K562 (cell line): ENCODE measurements around the gene TEX54. TPM values are rescaled to one million over a fixed set of nuclear protein-coding genes. Genes with fewer than 3 reads are reported as not detected.
A peak's percentile ranks its signal among the peaks of the same experiment; 100 is the strongest.

ENCODE experiments used
- ARID4B ChIP-seq: sonication (generic); formaldehyde crosslinking; IDR thresholded peaks from 2 replicates; pipeline ENCODE4 v1.8.0; 2022; ENCODE audit warnings: mild to moderate bottlenecking, missing genetic modification reagents
- ATF7 ChIP-seq: fragments of 450-650 bp; IDR thresholded peaks from 2 replicates; pipeline ENCODE4 v1.7.1; 2014; ENCODE audit warnings: mild to moderate bottlenecking, moderate library complexity
- BRF1 ChIP-seq: IDR thresholded peaks from 3 replicates; pipeline ENCODE4 v1.6.1; 2011; ENCODE audit warnings: borderline replicate concordance, mild to moderate bottlenecking; ENCODE audit not compliant: insufficient read length; ENCODE audit errors: extremely low read depth
- CLOCK ChIP-seq: fragments of 250-450 bp; sonication (Bioruptor Pico); IDR thresholded peaks from 2 replicates; pipeline ENCODE4 v1.4.0; 2020; ENCODE audit warnings: mild to moderate bottlenecking, moderate library complexity, borderline replicate concordance
- DACH1 ChIP-seq: fragments of 450-650 bp; IDR thresholded peaks from 2 replicates; pipeline ENCODE4 v1.6.1; 2018; ENCODE audit not compliant: partially characterized antibody
- DLX4 ChIP-seq: fragments of 250-450 bp; sonication (Bioruptor Pico); IDR thresholded peaks from 2 replicates; pipeline ENCODE4 v1.6.1; 2021; ENCODE audit warnings: mild to moderate bottlenecking
- EP400 ChIP-seq: fragments of 450-650 bp; IDR thresholded peaks from 2 replicates; pipeline ENCODE4 v1.6.1; 2017; ENCODE audit warnings: antibody characterized with exemption, mild to moderate bottlenecking, moderate library complexity
- ETS2 ChIP-seq: IDR thresholded peaks from 2 replicates; pipeline ENCODE4 v1.6.1; 2016; ENCODE audit warnings: borderline replicate concordance, missing genetic modification characterization, mild to moderate bottlenecking, moderate library complexity, missing compliant biosample characterization; ENCODE audit not compliant: poor library complexity, severe bottlenecking
- KLF10 ChIP-seq: fragments of 250-450 bp; sonication (Bioruptor Pico); IDR thresholded peaks from 2 replicates; pipeline ENCODE4 v1.6.1; 2021; ENCODE audit warnings: matching md5 sums
- MBD2 ChIP-seq: sonication (generic); IDR thresholded peaks from 2 replicates; pipeline ENCODE4 v1.6.1; 2016; ENCODE audit warnings: low read depth, borderline replicate concordance
- NCOA1 ChIP-seq: fragments of 450-650 bp; IDR thresholded peaks from 2 replicates; pipeline ENCODE4 v1.6.1; 2016; ENCODE audit warnings: low read depth
- NR3C1 ChIP-seq: sonication (generic); formaldehyde crosslinking; IDR thresholded peaks from 2 replicates; pipeline ENCODE4 v1.8.1; 2022; ENCODE audit warnings: missing genetic modification reagents
- NR4A1 ChIP-seq, 2 experiments: fragments of 250-450 bp in 1 of 2; fragments of 450-650 bp in 1 of 2; sonication (Bioruptor Pico) in 1 of 2; IDR thresholded peaks; 2 replicates each; pipeline versions ENCODE4 v1.4.0 to v1.6.1; 2016 to 2020; ENCODE audit warnings: mild to moderate bottlenecking in 2 of 2, missing compliant biosample characterization in 1 of 2, missing genetic modification characterization in 1 of 2, moderate library complexity in 1 of 2
- RFX7 ChIP-seq: fragments of 250-450 bp; sonication (Bioruptor Pico); IDR thresholded peaks from 2 replicates; pipeline ENCODE4 v1.5.1; 2021; ENCODE audit warnings: mild to moderate bottlenecking
- SRF ChIP-seq, 2 experiments: fragments of 250-450, 450-650 bp in 1 of 2; sonication (Bioruptor Pico) in 1 of 2; sonication (generic) in 1 of 2; formaldehyde crosslinking; IDR thresholded peaks; 2 replicates each; pipeline versions ENCODE4 v1.5.0 to v1.5.1; 2020 to 2022; ENCODE audit warnings: mild to moderate bottlenecking in 1 of 2, missing genetic modification reagents in 1 of 2
- TCF7L2 ChIP-seq: fragments of 150-350 bp; IDR thresholded peaks from 2 replicates; pipeline ENCODE4 v1.6.1; 2016; ENCODE audit warnings: low read depth, mild to moderate bottlenecking, low read length, moderate library complexity
- TCFL5 ChIP-seq: fragments of 250-450 bp; sonication (Bioruptor Pico); conservative IDR thresholded peaks from 2 replicates; pipeline ENCODE4 v1.6.1; 2021; ENCODE audit warnings: mild to moderate bottlenecking, moderate library complexity, matching md5 sums
- THRAP3 ChIP-seq: fragments of 450-650 bp; IDR thresholded peaks from 2 replicates; pipeline ENCODE4 v1.6.1; 2016; ENCODE audit warnings: mild to moderate bottlenecking, inconsistent platforms, borderline replicate concordance
- ZBTB1 ChIP-seq: sonication (generic); formaldehyde crosslinking; IDR thresholded peaks from 2 replicates; pipeline ENCODE4 v1.8.1; 2023; ENCODE audit warnings: missing genetic modification reagents, low read depth, mild to moderate bottlenecking, borderline replicate concordance
- ZC3H4 ChIP-seq: sonication (generic); formaldehyde crosslinking; IDR thresholded peaks from 2 replicates; pipeline ENCODE4 v1.9.0; 2021; ENCODE audit warnings: missing genetic modification reagents, borderline replicate concordance
- ZNF174 ChIP-seq: fragments of 250-450 bp; sonication (Bioruptor Pico); IDR thresholded peaks from 2 replicates; pipeline ENCODE4 v1.4.0; 2020; ENCODE audit warnings: mild to moderate bottlenecking
- polyA plus RNA-seq, 8 experiments: library from polyadenylated mRNA; depleted of rRNA in 4 of 8; stranded (reverse) in 5 of 8; unstranded in 3 of 8; fragments of >200 nt; fragmentation: Nextera tagmentation in 2 of 8; fragmentation: Illumina TruSeq in 1 of 8; extraction: Ambion mirVana in 2 of 8; extraction: Trizol in 1 of 8; gene quantifications; 2 replicates each; pipeline versions ENCODE4 v1.2.1 to v1.2.3, GENCODE V29; 2011 to 2014; ENCODE audit warnings: inconsistent platforms in 1 of 8, missing spikeins in 1 of 8
- total RNA-seq, 7 experiments: library from RNA; depleted of rRNA in 6 of 7; stranded (reverse); fragments of >200 nt in 6 of 7; fragmentation: Illumina TruSeq in 2 of 7; extraction: Trizol in 2 of 7; gene quantifications; 2 replicates each; pipeline versions ENCODE4 v1.2.1 to v1.2.3, GENCODE V29; 2011 to 2021; ENCODE audit warnings: low replicate concordance in 1 of 7

TEX54 gene
- total and polyA plus RNA-seq, 9 of the 15 experiments (the other 6 are each of a cell fraction or from before 2014, with no cell fraction given), result not detected

- TF ChIP-seq TCFL5 (CRISPR knock-in tag) (no peak), ZNF174 (CRISPR knock-in tag) (no peak), BRF1 (no peak), NR3C1 (no peak), MBD2 (no peak), ZBTB1 (CRISPR knock-in tag) (0 out of 2 replicates have a peak, but pooled peaks have one; percentile 3), ATF7 (0 out of 2 replicates have a peak, but pooled peaks have one; percentile 44), THRAP3 (peak; percentile 88; the same call in 1 of the 2 replicates), TCF7L2 (no peak), CLOCK (no peak), DLX4 (CRISPR knock-in tag) (no peak), ZC3H4 (0 out of 2 replicates have a peak, but pooled peaks have one; percentile 91), ETS2 (tag) (no peak), KLF10 (CRISPR knock-in tag) (no peak), EP400 (no peak), SRF (CRISPR knock-in tag; IDR thresholded peaks at IDR 0.05) (no peak), NCOA1 (no peak), DACH1 (no peak), ARID4B (CRISPR knock-in tag) (peak; percentile 1; the same call in 1 of the 2 replicates), NR4A1 (CRISPR knock-in tag; IDR thresholded peaks at IDR 0.05) (no peak), NR4A1 (tag; IDR thresholded peaks at IDR 0.05) (0 out of 2 replicates have a peak, but pooled peaks have one; percentile 13), RFX7 (CRISPR knock-in tag) (no peak)
Observed at GRCh38 chr11:62856333-62856895, 23.8 kb upstream of the TEX54 start (continued).
